Airway epithelial cell (primary cell): ENCODE data around the gene NKIRAS2. TPM values are rescaled to one million over a fixed set of nuclear protein-coding genes. Genes with fewer than 3 reads are reported as not detected.

Experiments used
- total RNA-seq: library from RNA; depleted of rRNA; stranded (reverse); fragments of >200 nt; gene quantifications from 2 replicates; pipeline ENCODE4 v1.2.3, GENCODE V29; 2015

Gene NKIRAS2
- 36.9 and 56.0 TPM in 2 replicates for total RNA-seq

DNA sequence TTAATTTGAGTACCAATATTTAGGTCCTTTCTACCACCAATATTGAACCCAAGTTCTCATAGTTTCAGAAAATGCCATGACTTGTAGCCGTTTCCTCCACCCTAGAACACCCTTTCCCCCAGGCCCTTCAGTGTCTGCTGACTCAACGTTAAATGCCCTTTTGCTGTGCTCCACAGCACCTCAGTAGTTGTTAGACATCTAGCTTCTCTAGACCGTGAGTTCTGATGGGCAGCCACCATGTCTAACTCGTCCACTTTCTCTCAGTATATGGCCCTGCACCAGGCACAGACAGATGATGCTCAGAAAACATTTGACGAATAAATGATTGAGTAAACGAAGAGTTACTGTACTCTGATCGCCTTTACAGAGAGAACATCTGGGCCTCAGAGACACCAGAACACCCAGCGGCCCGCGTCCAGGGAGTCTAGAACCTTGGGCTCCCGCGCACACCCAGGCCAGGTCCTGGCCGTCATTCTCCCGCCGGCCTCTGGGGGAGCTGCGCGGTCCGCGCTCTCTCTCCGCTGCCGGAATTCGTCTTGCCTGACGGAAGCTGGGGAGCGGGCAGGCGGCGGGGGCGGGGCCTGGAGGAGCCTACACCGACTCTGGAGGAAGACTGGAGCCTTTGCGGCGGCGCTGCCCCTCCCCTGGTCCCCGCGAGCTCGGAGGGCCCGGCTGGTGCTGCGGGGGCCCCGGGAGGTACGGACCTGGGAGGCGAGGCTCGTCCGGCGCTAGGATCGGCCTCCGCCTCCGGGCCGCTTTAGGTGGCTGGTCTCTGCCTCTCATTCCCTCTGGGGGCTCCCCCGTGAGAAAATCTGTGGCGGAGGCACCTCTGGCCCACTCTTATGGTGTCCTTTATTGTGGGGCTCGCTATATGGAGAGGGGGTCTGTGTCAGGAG is at the start of gene NKIRAS2:
TSS of gene NKIRAS2 (plus strand) at position 582 of the 896 bp plus-strand sequence. CDS start 1,488 bp downstream, outside the sequence.

DNA sequence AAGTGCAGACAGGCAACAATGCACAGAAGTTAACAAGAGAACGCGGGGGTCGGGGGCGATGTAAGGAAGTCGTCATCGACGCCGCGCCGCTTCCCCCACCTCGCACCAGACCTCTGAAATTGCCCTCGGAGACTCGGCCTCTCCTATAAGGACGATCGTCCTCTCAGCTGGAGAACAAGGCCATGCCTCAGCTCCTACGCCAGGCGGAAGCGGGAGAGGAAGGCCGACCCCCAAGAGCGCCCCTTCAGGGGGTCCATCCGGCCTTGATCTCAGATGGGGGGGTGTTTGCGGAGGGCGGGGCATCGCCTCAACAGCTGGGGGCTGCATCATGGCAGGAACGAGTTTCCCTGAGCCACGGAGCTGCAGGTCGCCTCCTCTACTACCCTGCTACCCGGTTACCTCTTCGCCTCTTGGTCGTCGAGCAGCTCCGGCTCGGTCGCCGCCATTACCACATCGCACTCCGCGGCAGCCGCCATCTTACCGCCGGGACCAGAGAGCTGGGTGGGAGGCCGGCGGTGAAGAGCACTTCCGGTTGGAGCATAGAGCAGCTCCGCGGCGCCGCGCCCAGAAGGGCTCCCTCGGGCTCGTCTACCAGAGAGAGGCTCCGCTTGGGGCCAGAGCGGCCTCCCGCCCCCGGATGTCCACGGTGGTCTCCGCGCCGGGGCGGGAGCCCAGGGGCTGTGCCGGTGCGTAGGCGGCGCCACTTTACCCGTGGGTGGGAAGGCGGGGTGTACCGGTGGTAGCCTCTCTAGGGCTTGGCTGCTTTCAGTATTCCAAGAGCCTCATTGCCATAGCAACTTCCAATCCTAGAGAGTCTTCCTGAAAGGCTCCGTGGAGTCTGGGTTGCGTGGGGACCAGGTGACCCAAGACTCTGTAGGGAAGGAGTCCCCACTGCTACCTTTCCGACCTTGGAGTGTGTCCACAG is 2.7 kb upstream of the NKIRAS2 start, which contains the start of gene DNAJC7:
TSS of gene DNAJC7 (minus strand) at position 499 of the 925 bp plus-strand sequence. CDS start at position 476, 23 bp downstream.

DNA sequence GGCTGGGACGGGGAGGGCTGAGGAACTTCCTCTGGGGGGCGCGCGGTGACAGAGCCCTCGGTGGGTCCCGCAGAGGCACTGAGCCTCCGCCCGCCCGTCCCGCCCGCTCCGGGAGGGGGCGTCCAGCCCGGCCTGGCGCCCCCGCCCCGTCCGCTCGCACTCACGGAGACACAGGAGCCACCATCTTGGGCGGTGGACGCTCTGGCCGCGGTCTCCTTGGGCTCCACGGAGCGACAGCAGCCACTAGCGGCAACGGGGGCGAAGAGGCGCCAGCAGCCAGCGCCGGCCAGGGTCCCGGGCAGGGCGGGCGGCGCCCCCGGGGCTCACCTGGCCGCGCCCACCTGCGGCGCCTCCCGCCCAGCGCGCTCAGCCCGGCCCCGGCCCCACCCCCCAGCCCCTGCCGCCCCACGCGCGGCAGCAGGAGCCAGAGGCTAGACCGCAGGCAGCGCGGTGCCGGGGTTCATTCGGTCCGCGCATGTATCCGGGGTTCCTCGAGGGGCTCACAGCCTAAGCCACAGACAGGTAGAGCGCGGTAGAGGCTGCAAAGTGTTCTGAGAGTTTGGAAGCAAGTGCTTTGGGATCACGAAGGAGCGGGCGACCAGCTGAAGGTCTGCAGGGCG is 30.6 kb downstream of the NKIRAS2 start, which contains the start of gene C17orf113:
TSS of gene C17orf113 (minus strand) at position 209 of the 620 bp plus-strand sequence. CDS start 7,225 bp downstream, outside the sequence.

Other genes with a start within 250 kb of the NKIRAS2 start
- 967 and 1,681 TPM in 2 replicates for gene JUP, start 233.4 kb upstream of the NKIRAS2 start, total RNA-seq
- gene P3H4, start 208.1 kb upstream of the NKIRAS2 start, total RNA-seq = 50.4 and 54.2 TPM in 2 replicates
- 100 and 141 TPM in 2 replicates for gene FKBP10, start 207.1 kb upstream of the NKIRAS2 start, total RNA-seq
- gene NT5C3B, start 183.9 kb upstream of the NKIRAS2 start, total RNA-seq = 64.2 and 66.7 TPM in 2 replicates
- gene KLHL10, start 182.3 kb upstream of the NKIRAS2 start, total RNA-seq = not detected in 2 replicates
- 17.6 and 23.0 TPM in 2 replicates for gene KLHL11, start 154.7 kb upstream of the NKIRAS2 start, total RNA-seq
- gene ACLY, start 101.1 kb upstream of the NKIRAS2 start, total RNA-seq = 230 and 298 TPM in 2 replicates
- gene ODAD4, start 89.5 kb upstream of the NKIRAS2 start, total RNA-seq = 0.21 TPM in 1 of 2 replicates, not detected in the other
- gene CNP, start 53.3 kb upstream of the NKIRAS2 start, total RNA-seq = 52.0 and 62.0 TPM in 2 replicates
- gene DNAJC7, start 2.7 kb upstream of the NKIRAS2 start, total RNA-seq = 64.3 TPM in 2 replicates
- 0.28 and 0.74 TPM in 2 replicates for gene C17orf113, start 30.5 kb downstream of the NKIRAS2 start, total RNA-seq
- 0.14 TPM in 1 of 2 replicates, not detected in the other for gene ZNF385C, start 78.4 kb downstream of the NKIRAS2 start, total RNA-seq
- gene DHX58, start 92.6 kb downstream of the NKIRAS2 start, total RNA-seq = 3.6 and 6.1 TPM in 2 replicates
- gene KAT2A, start 101.3 kb downstream of the NKIRAS2 start, total RNA-seq = 11.4 and 18.2 TPM in 2 replicates
- not detected in 2 replicates for gene HSPB9, start 102.7 kb downstream of the NKIRAS2 start, total RNA-seq
- gene RAB5C, start 134.9 kb downstream of the NKIRAS2 start, total RNA-seq = 85.7 and 109 TPM in 2 replicates
- not detected in 2 replicates for gene KCNH4, start 161.1 kb downstream of the NKIRAS2 start, total RNA-seq
- not detected in 2 replicates for gene HCRT, start 165.4 kb downstream of the NKIRAS2 start, total RNA-seq
- 8.3 and 18.2 TPM in 2 replicates for gene GHDC, start 174.4 kb downstream of the NKIRAS2 start, total RNA-seq